ENCODE data around the gene TMED1. TPM values are rescaled to one million over a fixed set of nuclear protein-coding genes. Genes with fewer than 3 reads are reported as not detected.
A peak's percentile ranks its signal among the peaks of the same experiment; 100 is the strongest.
"Not testable (repeated sequence)": the region's sequence is repeated elsewhere in the genome, so short reads cannot be mapped to it uniquely, and the experiment has no call there.

TMED1 gene
- total RNA-seq, 6 experiments from 2014 or later: 42.8 to 65.0 (median 48.1) TPM

GRCh38 chr19:10842788-10843187 lies 6.8 kb upstream of the TMED1 start:
- H3K4me3 Mint-ChIP-seq: no peak overlapping the region
- no peaks in the 10 kb centered on the region for H3K9me3 Mint-ChIP-seq
- TF ChIP-seq, protein P1, sequence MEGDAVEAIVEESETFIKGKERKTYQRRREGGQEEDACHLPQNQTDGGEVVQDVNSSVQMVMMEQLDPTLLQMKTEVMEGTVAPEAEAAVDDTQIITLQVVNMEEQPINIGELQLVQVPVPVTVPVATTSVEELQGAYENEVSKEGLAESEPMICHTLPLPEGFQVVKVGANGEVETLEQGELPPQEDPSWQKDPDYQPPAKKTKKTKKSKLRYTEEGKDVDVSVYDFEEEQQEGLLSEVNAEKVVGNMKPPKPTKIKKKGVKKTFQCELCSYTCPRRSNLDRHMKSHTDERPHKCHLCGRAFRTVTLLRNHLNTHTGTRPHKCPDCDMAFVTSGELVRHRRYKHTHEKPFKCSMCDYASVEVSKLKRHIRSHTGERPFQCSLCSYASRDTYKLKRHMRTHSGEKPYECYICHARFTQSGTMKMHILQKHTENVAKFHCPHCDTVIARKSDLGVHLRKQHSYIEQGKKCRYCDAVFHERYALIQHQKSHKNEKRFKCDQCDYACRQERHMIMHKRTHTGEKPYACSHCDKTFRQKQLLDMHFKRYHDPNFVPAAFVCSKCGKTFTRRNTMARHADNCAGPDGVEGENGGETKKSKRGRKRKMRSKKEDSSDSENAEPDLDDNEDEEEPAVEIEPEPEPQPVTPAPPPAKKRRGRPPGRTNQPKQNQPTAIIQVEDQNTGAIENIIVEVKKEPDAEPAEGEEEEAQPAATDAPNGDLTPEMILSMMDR (IDR thresholded peaks at IDR 0.05): no peak
- no peak for DNase-seq
- H3K36me3 Mint-ChIP-seq (ENCODE audit: low read depth): no peaks in the 10 kb centered on the region
- H3K27ac Mint-ChIP-seq: no peak overlapping the region
- H3K27me3 Mint-ChIP-seq (ENCODE audit: insufficient read depth): peaks cover 5% of the 10 kb centered on the region
- H3K4me1 Mint-ChIP-seq (ENCODE audit: low read depth): no peaks in the 10 kb centered on the region

- DNase-seq: no peak
- no peak overlapping the region for H3K4me3 Mint-ChIP-seq
Measured at GRCh38 chr19:10839114-10840050, 3.4 kb upstream of the TMED1 start.

DNA sequence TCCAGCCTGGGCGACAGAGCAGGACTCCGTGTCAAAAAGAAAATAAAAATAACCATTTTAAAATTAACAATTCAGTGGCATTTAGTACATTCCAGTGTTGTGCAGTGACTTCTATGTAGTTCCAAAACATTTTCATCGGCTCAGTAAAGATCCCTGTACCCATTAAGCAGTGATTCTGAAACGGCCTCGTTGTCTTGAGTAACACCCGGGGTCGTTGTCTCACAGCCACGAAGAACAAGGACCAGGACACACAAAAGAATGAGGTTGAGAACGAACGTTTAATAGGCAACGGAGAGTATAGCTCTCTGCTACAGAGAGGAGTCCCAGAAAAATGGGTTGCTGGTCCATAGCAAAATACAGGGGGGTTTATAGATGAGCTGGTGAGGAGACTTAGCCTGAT lies 2.4 kb upstream of the TMED1 start:
- DNase-seq: no peak
- Mint-ChIP-seq H3K27ac (no peak overlapping the region), H3K36me3 (ENCODE audit: low read depth) (peaks cover 12% of the 10 kb centered on the region), H3K4me1 (ENCODE audit: low read depth) (peaks cover 16% of the 10 kb centered on the region), H3K27me3 (ENCODE audit: insufficient read depth) (peaks cover 11% of the 10 kb centered on the region), H3K4me3 (no peak overlapping the region), H3K9me3 (peaks cover 11% of the 10 kb centered on the region)
- TF ChIP-seq, protein P1 (IDR thresholded peaks at IDR 0.05): no peak

More at GRCh38 chr19:10839114-10840050, 3.4 kb upstream of the TMED1 start:
- Mint-ChIP-seq H3K27ac (no peak overlapping the region), H3K27me3 (ENCODE audit: insufficient read depth) (peaks cover 11% of the 10 kb centered on the region), H3K4me1 (ENCODE audit: low read depth) (peaks cover 16% of the 10 kb centered on the region), H3K9me3 (peaks cover 11% of the 10 kb centered on the region), H3K36me3 (ENCODE audit: low read depth) (peaks cover 12% of the 10 kb centered on the region)
- TF ChIP-seq, protein P1 (IDR thresholded peaks at IDR 0.05): no peak

DNA sequence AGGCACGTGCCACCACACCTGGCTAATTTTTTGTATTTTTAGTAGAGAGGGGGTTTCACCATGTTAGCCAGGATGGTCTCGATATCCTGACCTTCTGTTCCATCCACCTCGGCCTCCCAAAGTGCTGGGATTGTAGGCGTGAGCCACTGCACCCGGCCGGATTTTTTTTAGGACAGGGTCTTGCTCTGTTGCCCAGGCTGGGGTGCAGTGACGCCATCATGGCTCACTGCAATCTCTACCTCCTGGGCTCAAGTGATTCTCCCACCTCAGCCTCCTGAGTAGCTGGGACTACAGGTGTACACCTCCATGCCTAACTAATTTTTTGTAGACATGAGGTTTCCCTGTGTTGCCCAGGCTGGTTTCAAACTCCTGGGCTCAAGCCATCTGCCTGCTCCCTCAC lies 1.6 kb upstream of the TMED1 start:
- H3K4me1 Mint-ChIP-seq (ENCODE audit: low read depth): peaks cover 16% of the 10 kb centered on the region
- not testable (repeated sequence) for DNase-seq; H3K4me3 Mint-ChIP-seq; H3K27me3 Mint-ChIP-seq (ENCODE audit: insufficient read depth); H3K27ac Mint-ChIP-seq
- H3K36me3 Mint-ChIP-seq (ENCODE audit: low read depth): peaks cover 12% of the 10 kb centered on the region
- H3K9me3 Mint-ChIP-seq: peaks cover 11% of the 10 kb centered on the region

DNA sequence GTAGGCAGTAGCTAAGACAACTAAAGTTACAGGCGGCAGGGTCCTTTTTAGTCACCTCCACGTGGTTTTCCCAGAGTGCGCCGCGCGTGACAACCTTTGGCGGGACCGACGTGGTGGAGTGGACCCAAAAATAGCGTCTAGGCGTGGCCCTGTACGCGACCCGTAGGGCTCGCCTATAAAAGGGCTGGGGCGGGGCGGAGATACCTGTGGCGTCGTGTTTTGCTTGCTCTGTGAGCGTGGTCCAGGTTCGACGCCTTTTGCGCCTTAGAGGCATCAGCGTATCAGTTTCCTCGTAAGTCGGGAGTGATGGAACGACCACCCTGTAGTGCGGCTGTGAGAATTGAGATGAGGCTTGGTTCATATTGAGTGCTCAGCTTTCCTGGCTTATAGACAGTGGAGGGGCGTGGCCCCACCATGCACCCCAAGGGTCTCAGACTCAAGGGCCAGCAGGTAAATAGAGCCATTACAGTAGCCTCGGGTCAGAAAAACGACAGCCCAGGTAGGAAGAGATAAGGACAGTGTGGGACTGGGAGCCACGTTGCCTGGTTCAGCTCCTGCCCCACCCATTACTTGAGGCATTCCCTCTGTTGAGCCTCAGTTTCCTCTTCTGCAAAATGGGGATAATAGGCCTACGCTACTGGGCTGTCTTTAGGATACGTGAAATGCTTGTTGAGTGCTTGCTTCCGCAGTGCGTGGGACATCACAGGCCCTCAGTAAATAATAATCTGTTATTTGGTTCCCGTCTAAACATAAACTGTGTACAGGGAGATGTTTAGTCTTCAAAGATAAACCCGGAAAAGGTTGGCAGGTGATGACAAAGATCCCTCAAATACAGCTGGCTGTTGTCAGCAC lies 693 bp upstream of the TMED1 start:
- Mint-ChIP-seq H3K4me3 (peak overlapping the region; percentile 98), H3K4me1 (ENCODE audit: low read depth) (peaks cover 16% of the 10 kb centered on the region), H3K27ac (peak overlapping the region; percentile 100), H3K9me3 (peaks cover 11% of the 10 kb centered on the region), H3K36me3 (ENCODE audit: low read depth) (peaks cover 12% of the 10 kb centered on the region), H3K27me3 (ENCODE audit: insufficient read depth) (peaks cover 7% of the 10 kb centered on the region)
- DNase-seq: no peak
- TF ChIP-seq, protein P1 (IDR thresholded peaks at IDR 0.05): peak; percentile 3; the same call in 1 of the 2 replicates
